Epithelial cell of esophagus (primary cell): Measurements from ENCODE around the gene CDC42EP2.
A peak's percentile ranks its signal among the peaks of the same experiment; 100 is the strongest.
"Not testable (repeated sequence)": the region's sequence is repeated elsewhere in the genome, so short reads cannot be mapped to it uniquely, and the experiment has no call there.

Experiments
- DNase-seq: peaks from one replicate; pipeline ENCODE4 v3.0.0; 2010; ENCODE audit warnings: low read depth
- H3K4me3 ChIP-seq: 2 replicates; pipeline ENCODE4 v1.5.1; 2011; ENCODE audit warnings: mild to moderate bottlenecking, low read length, control low read depth
- CTCF ChIP-seq: IDR thresholded peaks from 2 replicates; pipeline ENCODE4 v1.5.1; 2011; ENCODE audit warnings: low read depth, mild to moderate bottlenecking, low read length, control low read depth, inconsistent platforms; ENCODE audit not compliant: insufficient read depth; ENCODE audit errors: missing control alignments

The CDC42EP2 gene

DNA sequence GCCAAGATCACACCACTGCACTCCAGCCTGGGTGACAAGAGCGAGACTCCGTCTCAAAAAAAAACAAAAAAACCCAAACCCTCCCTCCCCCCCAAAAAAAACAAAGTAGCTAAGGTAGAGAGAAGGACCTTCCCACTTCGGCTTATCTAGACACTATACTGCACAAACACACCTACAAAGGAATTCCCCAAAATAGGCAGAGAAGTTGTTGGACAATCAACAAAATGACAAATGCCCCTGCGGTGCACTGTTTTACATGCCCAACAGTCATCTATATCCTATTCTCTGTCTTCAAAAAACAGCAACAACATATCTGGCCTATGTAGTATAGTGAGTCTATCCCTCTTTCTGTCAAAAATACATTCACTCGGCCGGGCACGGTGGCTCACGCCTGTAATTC lies 12.4 kb downstream of the CDC42EP2 start:
- no peak for TF ChIP-seq CTCF
- H3K4me3 ChIP-seq: no peak overlapping the region
- DNase-seq: no peak

DNA sequence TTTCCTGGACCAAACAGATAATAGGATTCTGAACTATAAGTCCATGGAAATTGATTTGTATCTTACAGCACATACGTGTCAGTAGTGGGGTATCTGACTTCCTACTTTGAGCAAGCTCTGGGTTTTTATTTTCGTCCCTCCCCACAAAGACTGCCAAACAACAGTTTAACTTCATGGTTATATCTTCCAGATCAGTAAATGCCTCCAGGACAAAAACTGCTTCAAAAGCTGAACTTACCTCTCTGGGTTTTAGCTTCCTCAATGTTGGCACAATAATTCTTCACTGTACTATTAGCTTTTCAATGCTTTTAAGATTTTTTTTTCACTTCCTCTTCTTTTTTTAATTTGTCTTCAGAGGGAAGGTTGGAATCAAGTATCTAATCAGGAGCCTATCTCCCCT lies 14.8 kb downstream of the CDC42EP2 start:
- no peak overlapping the region for H3K4me3 ChIP-seq
- no peak for TF ChIP-seq CTCF
- DNase-seq: no peak

GRCh38 chr11:65329944-65330403 lies 15.3 kb downstream of the CDC42EP2 start:
- DNase-seq: peak; percentile 93
- no peak overlapping the region for H3K4me3 ChIP-seq
- peak; percentile 69 for TF ChIP-seq CTCF

DNA sequence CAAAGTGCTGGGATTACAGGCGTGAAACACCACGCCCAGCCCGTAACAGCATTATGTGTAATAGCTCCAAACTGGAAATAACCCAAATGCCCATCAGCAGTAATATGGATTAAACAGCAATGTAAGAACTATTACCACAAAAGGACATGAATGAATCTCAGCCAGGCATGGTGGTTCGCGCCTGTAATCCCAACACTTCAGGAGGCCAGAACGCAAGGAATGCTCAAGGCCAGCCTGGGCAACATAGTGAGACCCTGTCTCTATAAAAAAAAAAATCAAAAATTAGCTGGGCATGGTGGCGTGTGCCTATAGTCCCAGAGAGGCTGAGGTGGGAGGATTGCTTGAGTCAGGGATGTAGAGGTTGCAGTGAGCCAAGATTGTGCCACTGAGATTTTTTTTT lies 15.9 kb downstream of the CDC42EP2 start:
- TF ChIP-seq CTCF: no peak
- no peak for DNase-seq
- no peak overlapping the region for H3K4me3 ChIP-seq

GRCh38 chr11:65332591-65332990 lies 17.9 kb downstream of the CDC42EP2 start:
- DNase-seq, H3K4me3 ChIP-seq: not testable (repeated sequence)

GRCh38 chr11:65334696-65335295 lies 20.1 kb downstream of the CDC42EP2 start:
- H3K4me3 ChIP-seq: peak overlapping the region; percentile 96
- no peak for DNase-seq
- TF ChIP-seq CTCF: no peak

DNA sequence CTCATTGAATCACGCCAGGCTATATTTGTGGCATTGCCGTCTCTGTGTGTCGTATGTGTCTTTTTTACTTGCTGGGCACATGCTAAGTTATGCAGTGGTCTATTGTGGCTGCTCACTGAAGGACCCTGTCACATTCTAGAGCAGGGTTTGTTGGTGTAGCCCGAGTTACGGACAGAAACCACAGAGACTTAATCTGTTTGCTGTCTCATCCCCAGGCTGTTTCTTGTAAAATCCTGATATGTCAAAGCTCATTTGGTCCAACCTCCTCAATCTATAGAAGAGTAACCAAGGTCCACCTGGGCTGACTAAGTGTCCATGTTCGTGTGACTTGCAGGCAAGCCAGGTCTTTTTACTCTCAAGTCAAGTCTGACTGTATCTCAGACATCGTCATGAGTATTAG lies 24.0 kb downstream of the CDC42EP2 start:
- no peak overlapping the region for H3K4me3 ChIP-seq
- TF ChIP-seq CTCF: no peak
- DNase-seq: no peak

DNA sequence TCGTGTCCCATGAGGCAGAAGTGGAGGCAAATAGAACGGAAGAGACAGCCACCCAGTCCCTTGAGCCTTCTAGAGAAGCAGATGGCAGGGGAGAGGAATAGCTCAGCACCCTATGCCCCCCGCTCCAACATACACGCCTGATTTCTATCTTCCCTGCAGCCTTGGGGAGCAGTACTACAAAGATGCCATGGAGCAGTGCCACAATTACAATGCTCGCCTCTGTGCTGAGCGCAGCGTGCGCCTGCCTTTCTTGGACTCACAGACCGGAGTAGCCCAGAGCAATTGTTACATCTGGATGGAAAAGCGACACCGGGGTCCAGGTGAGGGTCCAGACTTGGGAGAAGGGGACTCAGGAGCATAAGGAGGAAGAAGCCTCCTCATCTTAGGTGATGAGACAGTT lies 25.6 kb downstream of the CDC42EP2 start:
- DNase-seq: no peak
- TF ChIP-seq CTCF: no peak
- H3K4me3 ChIP-seq: no peak overlapping the region
